ENCODE measurements around the gene NTSR1.

The NTSR1 gene

DNA sequence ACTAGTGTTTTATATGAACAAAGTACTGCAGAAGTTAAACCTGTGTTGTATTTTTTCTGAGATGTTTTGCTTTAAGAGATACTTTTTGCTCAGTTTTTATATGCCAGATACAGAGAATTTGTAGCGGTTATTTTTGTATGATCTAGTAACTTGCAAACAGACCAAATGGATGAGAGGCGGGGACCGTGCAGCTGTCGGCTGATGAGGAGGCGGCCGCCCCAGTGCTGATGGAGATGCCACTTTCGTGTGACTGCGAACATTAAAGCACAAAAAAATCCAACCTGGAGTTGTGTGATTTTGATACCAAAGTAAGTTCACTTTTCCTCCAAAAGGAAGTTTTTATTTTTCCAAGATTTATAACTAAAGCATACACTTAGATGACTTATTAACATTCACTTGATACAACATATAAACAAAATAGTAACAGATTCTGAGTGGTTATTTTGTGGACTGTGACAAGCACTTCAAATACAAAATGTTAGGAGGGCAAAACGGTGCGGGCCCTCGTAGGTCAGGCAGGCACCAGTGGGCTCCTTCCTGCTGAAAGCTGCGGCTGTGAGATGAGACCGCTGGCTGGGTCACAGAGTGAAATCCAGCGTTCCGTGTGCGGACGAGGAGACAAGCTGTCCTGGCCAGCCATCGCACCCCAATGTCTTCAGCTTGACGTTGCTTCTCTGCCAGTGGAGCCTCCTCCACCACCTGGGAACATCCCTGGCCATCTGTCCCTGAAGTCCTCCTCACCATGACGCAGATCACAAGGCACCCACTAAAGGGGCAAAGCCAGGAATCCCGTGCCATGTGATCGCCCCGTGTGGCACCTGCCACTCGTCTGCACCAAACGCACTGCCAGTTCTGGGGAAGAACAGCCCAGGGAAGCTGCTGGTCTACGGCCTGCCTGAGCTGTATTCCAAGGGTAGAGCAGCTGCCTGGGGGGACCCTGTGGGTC lies 92.0 kb downstream of the NTSR1 start:
- no peak for DNase-seq (ENCODE audit: low read depth in 1 of 2, low spot score in 1 of 2)
- TF ChIP-seq, protein P1, sequence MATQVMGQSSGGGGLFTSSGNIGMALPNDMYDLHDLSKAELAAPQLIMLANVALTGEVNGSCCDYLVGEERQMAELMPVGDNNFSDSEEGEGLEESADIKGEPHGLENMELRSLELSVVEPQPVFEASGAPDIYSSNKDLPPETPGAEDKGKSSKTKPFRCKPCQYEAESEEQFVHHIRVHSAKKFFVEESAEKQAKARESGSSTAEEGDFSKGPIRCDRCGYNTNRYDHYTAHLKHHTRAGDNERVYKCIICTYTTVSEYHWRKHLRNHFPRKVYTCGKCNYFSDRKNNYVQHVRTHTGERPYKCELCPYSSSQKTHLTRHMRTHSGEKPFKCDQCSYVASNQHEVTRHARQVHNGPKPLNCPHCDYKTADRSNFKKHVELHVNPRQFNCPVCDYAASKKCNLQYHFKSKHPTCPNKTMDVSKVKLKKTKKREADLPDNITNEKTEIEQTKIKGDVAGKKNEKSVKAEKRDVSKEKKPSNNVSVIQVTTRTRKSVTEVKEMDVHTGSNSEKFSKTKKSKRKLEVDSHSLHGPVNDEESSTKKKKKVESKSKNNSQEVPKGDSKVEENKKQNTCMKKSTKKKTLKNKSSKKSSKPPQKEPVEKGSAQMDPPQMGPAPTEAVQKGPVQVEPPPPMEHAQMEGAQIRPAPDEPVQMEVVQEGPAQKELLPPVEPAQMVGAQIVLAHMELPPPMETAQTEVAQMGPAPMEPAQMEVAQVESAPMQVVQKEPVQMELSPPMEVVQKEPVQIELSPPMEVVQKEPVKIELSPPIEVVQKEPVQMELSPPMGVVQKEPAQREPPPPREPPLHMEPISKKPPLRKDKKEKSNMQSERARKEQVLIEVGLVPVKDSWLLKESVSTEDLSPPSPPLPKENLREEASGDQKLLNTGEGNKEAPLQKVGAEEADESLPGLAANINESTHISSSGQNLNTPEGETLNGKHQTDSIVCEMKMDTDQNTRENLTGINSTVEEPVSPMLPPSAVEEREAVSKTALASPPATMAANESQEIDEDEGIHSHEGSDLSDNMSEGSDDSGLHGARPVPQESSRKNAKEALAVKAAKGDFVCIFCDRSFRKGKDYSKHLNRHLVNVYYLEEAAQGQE (IDR thresholded peaks at IDR 0.05; ENCODE audit: insufficient replicate concordance, low read depth), result no peak
- TF ChIP-seq SPI1 (IDR thresholded peaks at IDR 0.05; ENCODE audit: borderline replicate concordance, low read depth) (no peak), GABPA (IDR thresholded peaks at IDR 0.05; ENCODE audit: low read depth) (no peak), POLR2AphosphoS5 (IDR thresholded peaks at IDR 0.05; ENCODE audit: low read depth) (no peak; the same call in 1 of the 2 replicates)
- TF ChIP-seq, protein P2, sequence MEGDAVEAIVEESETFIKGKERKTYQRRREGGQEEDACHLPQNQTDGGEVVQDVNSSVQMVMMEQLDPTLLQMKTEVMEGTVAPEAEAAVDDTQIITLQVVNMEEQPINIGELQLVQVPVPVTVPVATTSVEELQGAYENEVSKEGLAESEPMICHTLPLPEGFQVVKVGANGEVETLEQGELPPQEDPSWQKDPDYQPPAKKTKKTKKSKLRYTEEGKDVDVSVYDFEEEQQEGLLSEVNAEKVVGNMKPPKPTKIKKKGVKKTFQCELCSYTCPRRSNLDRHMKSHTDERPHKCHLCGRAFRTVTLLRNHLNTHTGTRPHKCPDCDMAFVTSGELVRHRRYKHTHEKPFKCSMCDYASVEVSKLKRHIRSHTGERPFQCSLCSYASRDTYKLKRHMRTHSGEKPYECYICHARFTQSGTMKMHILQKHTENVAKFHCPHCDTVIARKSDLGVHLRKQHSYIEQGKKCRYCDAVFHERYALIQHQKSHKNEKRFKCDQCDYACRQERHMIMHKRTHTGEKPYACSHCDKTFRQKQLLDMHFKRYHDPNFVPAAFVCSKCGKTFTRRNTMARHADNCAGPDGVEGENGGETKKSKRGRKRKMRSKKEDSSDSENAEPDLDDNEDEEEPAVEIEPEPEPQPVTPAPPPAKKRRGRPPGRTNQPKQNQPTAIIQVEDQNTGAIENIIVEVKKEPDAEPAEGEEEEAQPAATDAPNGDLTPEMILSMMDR (IDR thresholded peaks at IDR 0.05; ENCODE audit: insufficient read depth, low read length), result no peak
- H3K4me3 ChIP-seq (replicated peaks; ENCODE audit: insufficient read depth, low read length), result no peak overlapping the region
- no peak overlapping the region for H3K27ac ChIP-seq (replicated peaks)
- H3K27me3 ChIP-seq (ENCODE audit: insufficient read depth, poor library complexity, severe bottlenecking), result no peaks in the 10 kb centered on the region

DNA sequence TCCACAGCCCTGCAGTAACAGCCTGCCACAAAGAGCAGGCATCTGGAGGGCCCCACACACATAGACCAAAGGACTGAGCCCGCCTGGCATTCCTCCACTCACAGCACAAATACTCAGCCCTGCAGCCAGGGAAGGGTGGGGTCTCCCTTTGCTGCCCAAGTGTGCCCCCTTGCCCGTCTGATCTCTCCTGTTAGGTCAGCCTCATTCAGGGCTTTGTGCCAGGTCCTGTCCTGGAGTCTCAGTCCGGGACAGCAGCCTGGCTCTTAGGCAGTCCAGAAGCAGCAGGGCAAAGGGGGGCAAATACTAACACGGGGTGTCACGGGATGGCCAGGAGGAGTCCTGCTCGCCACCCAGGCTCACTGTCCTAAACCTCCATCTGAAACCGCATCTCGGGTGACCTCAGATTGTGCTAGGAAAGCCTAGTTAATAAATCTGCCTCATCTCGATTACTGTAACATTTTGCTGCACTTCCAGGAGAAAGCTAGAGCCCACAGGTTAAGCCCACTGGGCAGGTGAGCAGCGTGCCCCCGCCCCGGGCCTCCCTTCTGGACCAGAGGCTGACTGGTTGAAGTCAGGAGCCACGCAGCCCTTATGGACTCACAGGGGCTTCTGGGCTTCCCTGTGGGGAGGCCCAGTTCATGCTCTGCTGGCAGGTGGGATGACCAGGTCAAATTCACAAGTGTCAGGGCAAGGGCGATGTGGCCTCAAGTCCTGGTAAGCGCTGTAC lies 92.8 kb downstream of the NTSR1 start:
- no peak overlapping the region for H3K27ac ChIP-seq (replicated peaks)
- no peak for DNase-seq (ENCODE audit: low read depth in 1 of 2, low spot score in 1 of 2)
- TF ChIP-seq POLR2AphosphoS5 (IDR thresholded peaks at IDR 0.05; ENCODE audit: low read depth), result no peak
- TF ChIP-seq, protein P1 (IDR thresholded peaks at IDR 0.05; ENCODE audit: insufficient replicate concordance, low read depth), result no peak
- no peak for TF ChIP-seq GABPA (IDR thresholded peaks at IDR 0.05; ENCODE audit: low read depth)
- TF ChIP-seq, protein P2 (IDR thresholded peaks at IDR 0.05; ENCODE audit: insufficient read depth, low read length), result no peak
- no peak for TF ChIP-seq SPI1 (IDR thresholded peaks at IDR 0.05; ENCODE audit: borderline replicate concordance, low read depth)
- H3K4me3 ChIP-seq (replicated peaks; ENCODE audit: insufficient read depth, low read length), result no peak overlapping the region
- H3K27me3 ChIP-seq (ENCODE audit: insufficient read depth, poor library complexity, severe bottlenecking), result no peaks in the 10 kb centered on the region

DNA sequence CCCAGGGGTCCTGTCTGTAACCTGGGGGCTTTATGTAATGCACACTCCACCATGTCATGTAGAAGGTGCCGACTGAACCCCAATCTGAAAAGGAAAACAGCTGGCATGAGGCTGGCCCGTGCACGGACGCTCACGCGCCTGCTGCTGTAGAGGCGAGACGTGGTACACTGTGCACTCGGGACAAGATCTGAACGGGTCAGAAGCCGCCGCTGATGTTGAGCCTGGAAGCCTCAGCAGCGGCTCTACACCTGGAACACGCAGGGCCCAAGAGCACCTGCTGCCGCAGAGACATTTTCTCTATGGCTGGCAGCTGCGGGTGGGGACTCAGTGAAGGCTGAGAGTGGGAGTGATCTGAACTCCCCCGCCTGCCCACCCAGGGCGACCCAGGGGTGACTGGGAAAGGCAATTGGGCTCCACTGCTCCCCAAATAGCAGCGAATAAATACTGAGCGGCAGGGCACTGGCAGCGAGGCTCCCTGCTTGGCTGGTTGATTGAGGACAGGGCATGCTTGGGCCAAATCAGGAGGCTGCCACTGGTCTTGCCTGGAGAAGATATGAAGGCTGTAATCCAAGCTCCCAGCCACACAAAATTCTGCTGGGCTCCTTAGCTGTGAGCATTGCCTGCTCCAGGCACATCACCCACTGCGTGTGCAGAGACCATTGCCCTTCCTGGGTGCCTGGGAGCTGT lies 93.5 kb downstream of the NTSR1 start:
- DNase-seq (ENCODE audit: low read depth in 1 of 2, low spot score in 1 of 2), result no peak
- Histone ChIP-seq H3K27ac (replicated peaks) (no peak overlapping the region), H3K27me3 (ENCODE audit: insufficient read depth, poor library complexity, severe bottlenecking) (no peaks in the 10 kb centered on the region), H3K4me3 (replicated peaks; ENCODE audit: insufficient read depth, low read length) (no peak overlapping the region)
- TF ChIP-seq POLR2AphosphoS5 (IDR thresholded peaks at IDR 0.05; ENCODE audit: low read depth), result no peak
- TF ChIP-seq, protein P1 (IDR thresholded peaks at IDR 0.05; ENCODE audit: insufficient replicate concordance, low read depth), result no peak
- no peak for TF ChIP-seq GABPA (IDR thresholded peaks at IDR 0.05; ENCODE audit: low read depth)
- TF ChIP-seq, protein P2 (IDR thresholded peaks at IDR 0.05; ENCODE audit: insufficient read depth, low read length), result no peak
- TF ChIP-seq SPI1 (IDR thresholded peaks at IDR 0.05; ENCODE audit: borderline replicate concordance, low read depth), result no peak
